ENCODE results near the gene ZNF878.

The ZNF878 gene

GRCh38 chr19:12075538-12076139 is 22.9 kb upstream of the ZNF878 start:
- H3K36me3 Mint-ChIP-seq (ENCODE audit: low read depth), result peaks cover 98% of the 10 kb centered on the region

GRCh38 chr19:12064590-12065538 is 12.1 kb upstream of the ZNF878 start, which contains the start of gene ZNF844:
TSS of gene ZNF844 (plus strand) at chr19:12064731. CDS start at chr19:12064874, 143 bp downstream.
- TF ChIP-seq CTCF (IDR thresholded peaks at IDR 0.05; ENCODE audit: unreplicated experiment in 3 of 3), result no peak
- Mint-ChIP-seq H3K9me3 (peaks cover 25% of the 10 kb centered on the region), H3K27ac (peak within 1 kb of the TSS; percentile 89 to 97 (median 95)), H3K27me3 (ENCODE audit: low read depth) (no peaks in the 10 kb centered on the region), H3K4me1 (peaks cover 5% of the 10 kb centered on the region), H3K4me3 (peak within 1 kb of the TSS; percentile 95 to 97 (median 96)), H3K36me3 (ENCODE audit: low read depth) (peaks cover 44% of the 10 kb centered on the region)

More at GRCh38 chr19:12075538-12076139, 22.9 kb upstream of the ZNF878 start:
- Mint-ChIP-seq H3K4me1 (no peaks in the 10 kb centered on the region), H3K27ac (no peak overlapping the region), H3K4me3 (no peak overlapping the region), H3K9me3 (peaks cover 72% of the 10 kb centered on the region), H3K27me3 (ENCODE audit: low read depth) (peaks cover 4% of the 10 kb centered on the region)
- TF ChIP-seq CTCF (IDR thresholded peaks at IDR 0.05; ENCODE audit: unreplicated experiment in 3 of 3), result no peak

- Mint-ChIP-seq H3K9me3 (peaks cover 3% of the 10 kb centered on the region), H3K36me3 (ENCODE audit: low read depth) (peaks cover 5% of the 10 kb centered on the region), H3K4me1 (peaks cover 13% of the 10 kb centered on the region)
Observed at GRCh38 chr19:12055784-12056183, 3.0 kb upstream of the ZNF878 start.

DNA sequence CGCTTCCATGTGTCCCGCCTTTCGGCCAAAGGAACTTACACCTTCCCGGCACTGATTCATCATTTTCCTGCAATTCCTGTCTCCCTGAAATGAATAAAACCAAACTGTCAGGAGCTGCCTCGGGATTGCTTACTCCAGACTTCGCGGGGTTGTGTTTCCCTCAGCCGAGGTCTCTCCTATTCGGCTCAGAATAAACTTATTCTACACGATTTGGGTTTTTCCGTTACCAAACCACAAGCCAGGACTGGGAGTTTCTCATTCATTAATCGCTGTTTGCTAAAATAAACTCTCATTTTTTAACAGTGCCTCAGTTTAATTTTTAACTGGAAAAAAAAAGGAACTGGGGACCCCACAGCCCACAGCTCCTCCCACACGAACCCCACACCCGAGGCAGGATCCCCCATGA is 667 bp downstream of the ZNF878 start:
- Mint-ChIP-seq H3K4me3 (peak overlapping the region; percentile 78 to 92 (median 80)), H3K27me3 (ENCODE audit: low read depth) (peaks cover 29% of the 10 kb centered on the region), H3K27ac (no peak overlapping the region), H3K4me1 (peaks cover 9% of the 10 kb centered on the region), H3K9me3 (peaks cover 13% of the 10 kb centered on the region), H3K36me3 (ENCODE audit: low read depth) (peaks cover 18% of the 10 kb centered on the region)
- TF ChIP-seq CTCF (IDR thresholded peaks at IDR 0.05; ENCODE audit: unreplicated experiment in 3 of 3), result no peak

More at GRCh38 chr19:12055784-12056183, 3.0 kb upstream of the ZNF878 start:
- Mint-ChIP-seq H3K27me3 (ENCODE audit: low read depth) (peaks cover 29% of the 10 kb centered on the region), H3K27ac (no peak overlapping the region), H3K4me3 (no peak overlapping the region)
- no peak for TF ChIP-seq CTCF (IDR thresholded peaks at IDR 0.05; ENCODE audit: unreplicated experiment in 3 of 3)

- Mint-ChIP-seq H3K9me3 (peaks cover 46% of the 10 kb centered on the region), H3K27me3 (ENCODE audit: low read depth) (peaks cover 7% of the 10 kb centered on the region), H3K4me3 (no peak overlapping the region), H3K4me1 (peaks cover 9% of the 10 kb centered on the region), H3K27ac (no peak overlapping the region), H3K36me3 (ENCODE audit: low read depth) (peaks cover 53% of the 10 kb centered on the region)
- TF ChIP-seq CTCF (IDR thresholded peaks at IDR 0.05; ENCODE audit: unreplicated experiment in 3 of 3), result no peak
Observed at GRCh38 chr19:12047868-12048267, 4.9 kb downstream of the ZNF878 start.

All from nephron (organoid).